Measurements from ENCODE around the gene FLACC1.
"Not testable (repeated sequence)": the region's sequence is repeated elsewhere in the genome, so short reads cannot be mapped to it uniquely, and the experiment has no call there.

The FLACC1 gene

GRCh38 chr2:201378496-201379397 lies 21.6 kb upstream of the FLACC1 start:
- TF ChIP-seq CTCF (IDR thresholded peaks at IDR 0.05; ENCODE audit: poor library complexity, severe bottlenecking): no peak
- H3K27ac ChIP-seq (ENCODE audit: poor library complexity, severe bottlenecking): no peak overlapping the region
- no peak for ATAC-seq (ENCODE audit: low read depth)
- no peak overlapping the region for H3K4me3 ChIP-seq (ENCODE audit: severe bottlenecking)
- no peaks in the 10 kb centered on the region for H3K27me3 ChIP-seq (ENCODE audit: insufficient read depth, poor library complexity, severe bottlenecking)
- H3K9me3 ChIP-seq (ENCODE audit: severe bottlenecking): no peaks in the 10 kb centered on the region
- peaks cover 34% of the 10 kb centered on the region for H3K36me3 ChIP-seq (ENCODE audit: low read depth)
- H3K4me1 ChIP-seq (ENCODE audit: insufficient read depth, poor library complexity, severe bottlenecking): no peaks in the 10 kb centered on the region
- no peak for DNase-seq (ENCODE audit: low spot score)

- Histone ChIP-seq H3K27me3 (ENCODE audit: insufficient read depth, poor library complexity, severe bottlenecking) (no peaks in the 10 kb centered on the region), H3K9me3 (ENCODE audit: severe bottlenecking) (no peaks in the 10 kb centered on the region), H3K4me1 (ENCODE audit: insufficient read depth, poor library complexity, severe bottlenecking) (no peaks in the 10 kb centered on the region), H3K36me3 (ENCODE audit: low read depth) (peaks cover 25% of the 10 kb centered on the region), H3K27ac (ENCODE audit: poor library complexity, severe bottlenecking) (no peak overlapping the region), H3K4me3 (ENCODE audit: severe bottlenecking) (no peak overlapping the region)
- no peak for TF ChIP-seq CTCF (IDR thresholded peaks at IDR 0.05; ENCODE audit: poor library complexity, severe bottlenecking)
- DNase-seq (ENCODE audit: low spot score) (no peak), ATAC-seq (ENCODE audit: low read depth) (no peak)
Measured at GRCh38 chr2:201377218-201377617, 20.1 kb upstream of the FLACC1 start.

GRCh38 chr2:201369775-201370174 lies 12.6 kb upstream of the FLACC1 start:
- Histone ChIP-seq H3K27ac (ENCODE audit: poor library complexity, severe bottlenecking) (no peak overlapping the region), H3K27me3 (ENCODE audit: insufficient read depth, poor library complexity, severe bottlenecking) (no peaks in the 10 kb centered on the region), H3K9me3 (ENCODE audit: severe bottlenecking) (peaks cover under 1% of the 10 kb centered on the region), H3K36me3 (ENCODE audit: low read depth) (no peaks in the 10 kb centered on the region), H3K4me1 (ENCODE audit: insufficient read depth, poor library complexity, severe bottlenecking) (no peaks in the 10 kb centered on the region), H3K4me3 (ENCODE audit: severe bottlenecking) (no peak overlapping the region)
- ATAC-seq (ENCODE audit: low read depth): no peak
- DNase-seq (ENCODE audit: low spot score): no peak
- TF ChIP-seq CTCF (IDR thresholded peaks at IDR 0.05; ENCODE audit: poor library complexity, severe bottlenecking): no peak

GRCh38 chr2:201369318-201369717 lies 12.2 kb upstream of the FLACC1 start:
- not testable (repeated sequence) for H3K36me3 ChIP-seq (ENCODE audit: low read depth); H3K27me3 ChIP-seq (ENCODE audit: insufficient read depth, poor library complexity, severe bottlenecking); ATAC-seq (ENCODE audit: low read depth); H3K27ac ChIP-seq (ENCODE audit: poor library complexity, severe bottlenecking); DNase-seq (ENCODE audit: low spot score); H3K9me3 ChIP-seq (ENCODE audit: severe bottlenecking); H3K4me1 ChIP-seq (ENCODE audit: insufficient read depth, poor library complexity, severe bottlenecking); H3K4me3 ChIP-seq (ENCODE audit: severe bottlenecking)

- Histone ChIP-seq H3K4me1 (ENCODE audit: insufficient read depth, poor library complexity, severe bottlenecking) (no peaks in the 10 kb centered on the region), H3K9me3 (ENCODE audit: severe bottlenecking) (peaks cover 5% of the 10 kb centered on the region), H3K27ac (ENCODE audit: poor library complexity, severe bottlenecking) (no peak overlapping the region), H3K4me3 (ENCODE audit: severe bottlenecking) (no peak overlapping the region), H3K36me3 (ENCODE audit: low read depth) (no peaks in the 10 kb centered on the region), H3K27me3 (ENCODE audit: insufficient read depth, poor library complexity, severe bottlenecking) (no peaks in the 10 kb centered on the region)
- ATAC-seq (ENCODE audit: low read depth) (no peak), DNase-seq (ENCODE audit: low spot score) (no peak)
- TF ChIP-seq CTCF (IDR thresholded peaks at IDR 0.05; ENCODE audit: poor library complexity, severe bottlenecking): no peak
Measured at GRCh38 chr2:201366146-201366545, 9.0 kb upstream of the FLACC1 start.

Data from RWPE2 (cell line).